Measurements from ENCODE around the gene NEUROD4.

The NEUROD4 gene

GRCh38 chr12:55060470-55060869 lies 40.7 kb downstream of the NEUROD4 start:
- peak; percentile 63 for DNase-seq
- no peak for TF ChIP-seq GATA1 (IDR thresholded peaks at IDR 0.05; ENCODE audit: low read depth, low read length)
- no peak for TF ChIP-seq POLR2A (IDR thresholded peaks at IDR 0.05; ENCODE audit: low read length)

- no peak for DNase-seq
- no peak for TF ChIP-seq GATA1 (IDR thresholded peaks at IDR 0.05; ENCODE audit: low read depth, low read length)
- TF ChIP-seq POLR2A (IDR thresholded peaks at IDR 0.05; ENCODE audit: low read length) = no peak
Measured at GRCh38 chr12:55061024-55061423, 41.2 kb downstream of the NEUROD4 start.

GRCh38 chr12:55063291-55063690 lies 43.5 kb downstream of the NEUROD4 start:
- DNase-seq = no peak
- TF ChIP-seq POLR2A (IDR thresholded peaks at IDR 0.05; ENCODE audit: low read length) = no peak
- TF ChIP-seq GATA1 (IDR thresholded peaks at IDR 0.05; ENCODE audit: low read depth, low read length) = no peak

- no peak for DNase-seq
- TF ChIP-seq GATA1 (IDR thresholded peaks at IDR 0.05; ENCODE audit: low read depth, low read length) (no peak), POLR2A (IDR thresholded peaks at IDR 0.05; ENCODE audit: low read length) (no peak)
Measured at GRCh38 chr12:55065535-55065934, 45.8 kb downstream of the NEUROD4 start.

GRCh38 chr12:55067701-55068100 lies 47.9 kb downstream of the NEUROD4 start:
- no peak for TF ChIP-seq POLR2A (IDR thresholded peaks at IDR 0.05; ENCODE audit: low read length)
- no peak for TF ChIP-seq GATA1 (IDR thresholded peaks at IDR 0.05; ENCODE audit: low read depth, low read length)

GRCh38 chr12:55068416-55069010 lies 48.7 kb downstream of the NEUROD4 start:
- DNase-seq = peak; percentile 45 to 63

More at GRCh38 chr12:55067701-55068100, 47.9 kb downstream of the NEUROD4 start:
- no peak for DNase-seq

GRCh38 chr12:55072083-55072482 lies 52.3 kb downstream of the NEUROD4 start:
- TF ChIP-seq POLR2A (IDR thresholded peaks at IDR 0.05; ENCODE audit: low read length) = no peak
- peak; percentile 51 to 66 for DNase-seq

More at GRCh38 chr12:55068416-55069010, 48.7 kb downstream of the NEUROD4 start:
- no peak for TF ChIP-seq GATA1 (IDR thresholded peaks at IDR 0.05; ENCODE audit: low read depth, low read length)
- TF ChIP-seq POLR2A (IDR thresholded peaks at IDR 0.05; ENCODE audit: low read length) = no peak

- TF ChIP-seq POLR2A (IDR thresholded peaks at IDR 0.05; ENCODE audit: low read length) (no peak), GATA1 (IDR thresholded peaks at IDR 0.05; ENCODE audit: low read depth, low read length) (no peak)
Measured at GRCh38 chr12:55073043-55074022, 53.6 kb downstream of the NEUROD4 start.

GRCh38 chr12:55074806-55075205 lies 55.0 kb downstream of the NEUROD4 start:
- no peak for DNase-seq
- no peak for TF ChIP-seq GATA1 (IDR thresholded peaks at IDR 0.05; ENCODE audit: low read depth, low read length)
- TF ChIP-seq POLR2A (IDR thresholded peaks at IDR 0.05; ENCODE audit: low read length) = no peak

More at GRCh38 chr12:55073043-55074022, 53.6 kb downstream of the NEUROD4 start:
- DNase-seq = peak; percentile 80 to 91
